ENCODE data around the gene CFAP73.
"Not testable (repeated sequence)": the region's sequence is repeated elsewhere in the genome, so short reads cannot be mapped to it uniquely, and the experiment has no call there.

CFAP73 gene

DNA sequence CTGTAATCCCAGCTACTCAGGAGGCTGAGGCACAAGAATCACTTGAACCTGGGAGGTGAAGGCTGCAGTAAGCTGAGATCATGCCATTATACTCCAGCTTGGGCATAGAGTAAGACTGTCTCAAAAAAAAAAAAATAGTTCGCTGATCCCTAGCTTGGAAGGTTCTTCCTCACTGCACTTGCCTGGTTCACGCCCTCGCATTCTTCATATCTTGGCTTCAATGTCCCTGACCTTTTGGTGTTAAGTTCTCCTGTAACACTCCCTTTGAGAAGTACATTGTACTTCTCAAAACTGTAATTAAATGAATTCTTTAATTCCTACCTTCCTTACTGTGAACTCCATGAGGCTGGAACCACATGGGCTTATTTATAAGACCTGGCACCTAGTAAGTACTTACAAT, 55.3 kb downstream of the CFAP73 start:
- no peaks in the 10 kb centered on the region for H3K36me3 ChIP-seq (ENCODE audit: control insufficient read depth, insufficient read depth, low read length)
- no peaks in the 10 kb centered on the region for H3K9me3 ChIP-seq (ENCODE audit: control insufficient read depth, low read length)
- no peak overlapping the region for H3K4me3 ChIP-seq (ENCODE audit: extremely low read depth, insufficient read depth, low read length, poor library complexity, severe bottlenecking)
- 94% methylated on average over 3 of the region's 3 CpGs for WGBS, 2 experiments (ENCODE audit: insufficient coverage in 2 of 2)
- H3K4me1 ChIP-seq (ENCODE audit: control insufficient read depth, insufficient read depth, low read length, poor library complexity, severe bottlenecking), result peaks cover 15% of the 10 kb centered on the region
- no peak overlapping the region for H3K27ac ChIP-seq (ENCODE audit: low read depth, low read length, severe bottlenecking)

- 86 to 96% methylated on average over 3 to 4 of the region's 5 CpGs for WGBS, 2 experiments (ENCODE audit: insufficient coverage in 2 of 2)
- not testable (repeated sequence) for H3K27ac ChIP-seq (ENCODE audit: low read depth, low read length, severe bottlenecking); H3K36me3 ChIP-seq (ENCODE audit: control insufficient read depth, insufficient read depth, low read length); H3K4me3 ChIP-seq (ENCODE audit: extremely low read depth, insufficient read depth, low read length, poor library complexity, severe bottlenecking); H3K9me3 ChIP-seq (ENCODE audit: control insufficient read depth, low read length)
- peaks cover 15% of the 10 kb centered on the region for H3K4me1 ChIP-seq (ENCODE audit: control insufficient read depth, insufficient read depth, low read length, poor library complexity, severe bottlenecking)
These were observed 57.3 kb downstream of the CFAP73 start for GRCh38 chr12:113206802-113207201.

- Histone ChIP-seq H3K4me3 (ENCODE audit: extremely low read depth, insufficient read depth, low read length, poor library complexity, severe bottlenecking) (no peak overlapping the region), H3K36me3 (ENCODE audit: control insufficient read depth, insufficient read depth, low read length) (no peaks in the 10 kb centered on the region), H3K4me1 (ENCODE audit: control insufficient read depth, insufficient read depth, low read length, poor library complexity, severe bottlenecking) (peaks cover 17% of the 10 kb centered on the region), H3K9me3 (ENCODE audit: control insufficient read depth, low read length) (no peaks in the 10 kb centered on the region), H3K27ac (ENCODE audit: low read depth, low read length, severe bottlenecking) (no peak overlapping the region)
- WGBS, 2 experiments (ENCODE audit: insufficient coverage in 2 of 2), result 86 to 91% methylated on average over 6 of the region's 6 CpGs
These were observed 58.1 kb downstream of the CFAP73 start for GRCh38 chr12:113207613-113208040.

- WGBS, 2 experiments (ENCODE audit: insufficient coverage in 2 of 2), result 84% methylated on average over 7 to 10 of the region's 10 CpGs
- H3K27ac ChIP-seq (ENCODE audit: low read depth, low read length, severe bottlenecking), result no peak overlapping the region
These were observed 58.8 kb downstream of the CFAP73 start for GRCh38 chr12:113208041-113208934.

More at GRCh38 chr12:113208041-113208934, 58.8 kb downstream of the CFAP73 start:
- Histone ChIP-seq H3K4me1 (ENCODE audit: control insufficient read depth, insufficient read depth, low read length, poor library complexity, severe bottlenecking) (peaks cover 18% of the 10 kb centered on the region), H3K9me3 (ENCODE audit: control insufficient read depth, low read length) (no peaks in the 10 kb centered on the region), H3K4me3 (ENCODE audit: extremely low read depth, insufficient read depth, low read length, poor library complexity, severe bottlenecking) (no peak overlapping the region), H3K36me3 (ENCODE audit: control insufficient read depth, insufficient read depth, low read length) (no peaks in the 10 kb centered on the region)
